CD4-positive, alpha-beta T cell treated with Interleukin-4 for 1 hour (primary cell): ENCODE data around the gene CCN5.
"Not testable (repeated sequence)": the region's sequence is repeated elsewhere in the genome, so short reads cannot be mapped to it uniquely, and the experiment has no call there.

Experiments used
- DNase-seq, 2 donors: peaks; one replicate each; pipeline ENCODE4 v3.0.0-alpha.2; 2020 to 2022

CCN5 gene

GRCh38 chr20:44714701-44715498 lies at the start of gene CCN5:
Gene CCN5, plus strand, starts transcription at chr20:44715369. Its CDS starts 22 bp downstream, at chr20:44715391.
- DNase-seq, result no peak

- DNase-seq, result no peak
Observed at GRCh38 chr20:44666066-44666465, 49.1 kb upstream of the CCN5 start.

- DNase-seq, result not testable (repeated sequence)
Observed at GRCh38 chr20:44670851-44671250, 44.3 kb upstream of the CCN5 start.

GRCh38 chr20:44671541-44671940 lies 43.6 kb upstream of the CCN5 start:
- peak; percentile 64 to 71 for DNase-seq

GRCh38 chr20:44672318-44672902 lies 42.8 kb upstream of the CCN5 start:
- not testable (repeated sequence) for DNase-seq

- DNase-seq, result no peak
Observed at GRCh38 chr20:44678242-44678641, 36.9 kb upstream of the CCN5 start.

GRCh38 chr20:44678990-44679611 lies 36.1 kb upstream of the CCN5 start:
- DNase-seq, result no peak

- no peak for DNase-seq
Observed at GRCh38 chr20:44681796-44682566, 33.2 kb upstream of the CCN5 start.

GRCh38 chr20:44683263-44684046 lies 31.7 kb upstream of the CCN5 start:
- DNase-seq, result peak; percentile 75 to 79

GRCh38 chr20:44684047-44684967 lies 30.9 kb upstream of the CCN5 start:
- no peak for DNase-seq

GRCh38 chr20:44686934-44687333 lies 28.2 kb upstream of the CCN5 start:
- DNase-seq, result no peak

- no peak for DNase-seq
Observed at GRCh38 chr20:44688053-44688625, 27.0 kb upstream of the CCN5 start.

- DNase-seq, result no peak
Observed at GRCh38 chr20:44689809-44690208, 25.4 kb upstream of the CCN5 start.

GRCh38 chr20:44690781-44691423 lies 24.3 kb upstream of the CCN5 start:
- DNase-seq, result no peak

- DNase-seq, result no peak
Observed at GRCh38 chr20:44691424-44692423, 23.4 kb upstream of the CCN5 start.

GRCh38 chr20:44692932-44693480 lies 22.2 kb upstream of the CCN5 start:
- DNase-seq, result no peak

- DNase-seq, result no peak
Observed at GRCh38 chr20:44693627-44694026, 21.5 kb upstream of the CCN5 start.

GRCh38 chr20:44694159-44694558 lies 21.0 kb upstream of the CCN5 start:
- no peak for DNase-seq

GRCh38 chr20:44695295-44695673 lies 19.9 kb upstream of the CCN5 start:
- no peak for DNase-seq
